HepG2 (cell line): ENCODE results near the gene THRB. TPM values are rescaled to one million over a fixed set of nuclear protein-coding genes. Genes with fewer than 3 reads are reported as not detected.

Experiments
- CSRNP1 ChIP-seq: sonication (generic); formaldehyde crosslinking; IDR thresholded peaks from 2 replicates; pipeline ENCODE4 v1.8.1; 2023; ENCODE audit warnings: mild to moderate bottlenecking, missing genetic modification reagents
- FOXJ3 ChIP-seq: sonication (generic); formaldehyde crosslinking; IDR thresholded peaks from 2 replicates; pipeline ENCODE4 v1.4.0; 2020; ENCODE audit warnings: missing genetic modification reagents, mild to moderate bottlenecking, borderline replicate concordance
- NFATC3 ChIP-seq: sonication (generic); formaldehyde crosslinking; IDR thresholded peaks from 2 replicates; pipeline ENCODE4 v1.5.1; 2020; ENCODE audit warnings: mild to moderate bottlenecking, missing genetic modification reagents
- PTBP1 ChIP-seq: fragments of 200-400 bp; formaldehyde crosslinking; IDR thresholded peaks from 2 replicates; pipeline ENCODE4 v1.6.1; 2018; ENCODE audit warnings: low read length, low read depth; ENCODE audit not compliant: poor library complexity, severe bottlenecking
- SOX5 ChIP-seq: IDR thresholded peaks from 2 replicates; pipeline ENCODE4 v1.6.1; 2016; ENCODE audit warnings: borderline replicate concordance
- ZNF670 ChIP-seq: sonication (generic); formaldehyde crosslinking; IDR thresholded peaks from 2 replicates; pipeline ENCODE4 v1.8.0; 2022; ENCODE audit warnings: mild to moderate bottlenecking, missing genetic modification reagents, borderline replicate concordance
- ZNF710 ChIP-seq: sonication (generic); formaldehyde crosslinking; IDR thresholded peaks from 2 replicates; pipeline ENCODE4 v1.5.0; 2020; ENCODE audit warnings: mild to moderate bottlenecking, missing genetic modification reagents, borderline replicate concordance
- polyA plus RNA-seq, 8 experiments: library from polyadenylated mRNA; depleted of rRNA in 3 of 8; stranded (reverse) in 7 of 8; unstranded in 1 of 8; fragments of >200 nt; fragmentation: Illumina TruSeq in 4 of 8; extraction: Trizol in 4 of 8; gene quantifications; 2 replicates each; pipeline versions ENCODE4 v1.2.1 to v1.2.3, GENCODE V29; 2011 to 2016; ENCODE audit warnings: low read depth in 4 of 8, missing spikeins in 1 of 8, mixed read lengths in 1 of 8; ENCODE audit not compliant: insufficient read depth in 1 of 8
- total RNA-seq, 5 experiments: library from RNA; depleted of rRNA; stranded (reverse); fragments of >200 nt; fragmentation: Illumina TruSeq; extraction: Trizol; gene quantifications; 2 replicates each; pipeline ENCODE4 v1.2.3, GENCODE V29; 2016; ENCODE audit warnings: low read depth in 1 of 5
- TF ChIP-seq, protein P1 (sequence below), 2 experiments: fragments of 450-650 bp in 1 of 2; sonication (generic) in 1 of 2; formaldehyde crosslinking; IDR thresholded peaks; 2 replicates each; pipeline versions ENCODE4 v1.5.0 to v1.8.0; 2020 to 2022; ENCODE audit warnings: mild to moderate bottlenecking in 1 of 2, missing genetic modification reagents in 1 of 2
- TF ChIP-seq, protein P2 (sequence below): sonication (generic); formaldehyde crosslinking; conservative IDR thresholded peaks from 2 replicates; pipeline ENCODE4 v1.4.0; 2020; ENCODE audit warnings: mild to moderate bottlenecking, missing genetic modification reagents, moderate library complexity
- TF ChIP-seq, protein P3 (sequence below): sonication (generic); formaldehyde crosslinking; IDR thresholded peaks from one replicate; pipeline ENCODE4 v1.5.1; 2020; ENCODE audit warnings: mild to moderate bottlenecking, missing genetic modification reagents; ENCODE audit errors: not compliant biosample characterization

Gene THRB
- total and polyA plus RNA-seq, 2 of the 13 experiments (the other 11 are each of a cell fraction or from before 2014, with no cell fraction given): 4.7 to 22.7 TPM

GRCh38 chr3:24273491-24273890 lies 221.2 kb downstream of the THRB start (continued):
- TF ChIP-seq CSRNP1 (CRISPR knock-in tag) (no peak), NFATC3 (CRISPR knock-in tag) (no peak), PTBP1 (no peak), FOXJ3 (CRISPR knock-in tag) (0 out of 2 replicates have a peak, but pooled peaks have one; percentile 12), ZNF670 (CRISPR knock-in tag) (no peak), SOX5 (CRISPR knock-in tag) (peak; percentile 28; the same call in 1 of the 2 replicates), ZNF710 (no peak)
- TF ChIP-seq, protein P1, sequence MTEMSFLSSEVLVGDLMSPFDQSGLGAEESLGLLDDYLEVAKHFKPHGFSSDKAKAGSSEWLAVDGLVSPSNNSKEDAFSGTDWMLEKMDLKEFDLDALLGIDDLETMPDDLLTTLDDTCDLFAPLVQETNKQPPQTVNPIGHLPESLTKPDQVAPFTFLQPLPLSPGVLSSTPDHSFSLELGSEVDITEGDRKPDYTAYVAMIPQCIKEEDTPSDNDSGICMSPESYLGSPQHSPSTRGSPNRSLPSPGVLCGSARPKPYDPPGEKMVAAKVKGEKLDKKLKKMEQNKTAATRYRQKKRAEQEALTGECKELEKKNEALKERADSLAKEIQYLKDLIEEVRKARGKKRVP (CRISPR knock-in tag; IDR thresholded peaks at IDR 0.05): 0 out of 4 replicates have a peak, but pooled peaks of 1 of the 2 experiments have one; percentile 22
- TF ChIP-seq, protein P2, sequence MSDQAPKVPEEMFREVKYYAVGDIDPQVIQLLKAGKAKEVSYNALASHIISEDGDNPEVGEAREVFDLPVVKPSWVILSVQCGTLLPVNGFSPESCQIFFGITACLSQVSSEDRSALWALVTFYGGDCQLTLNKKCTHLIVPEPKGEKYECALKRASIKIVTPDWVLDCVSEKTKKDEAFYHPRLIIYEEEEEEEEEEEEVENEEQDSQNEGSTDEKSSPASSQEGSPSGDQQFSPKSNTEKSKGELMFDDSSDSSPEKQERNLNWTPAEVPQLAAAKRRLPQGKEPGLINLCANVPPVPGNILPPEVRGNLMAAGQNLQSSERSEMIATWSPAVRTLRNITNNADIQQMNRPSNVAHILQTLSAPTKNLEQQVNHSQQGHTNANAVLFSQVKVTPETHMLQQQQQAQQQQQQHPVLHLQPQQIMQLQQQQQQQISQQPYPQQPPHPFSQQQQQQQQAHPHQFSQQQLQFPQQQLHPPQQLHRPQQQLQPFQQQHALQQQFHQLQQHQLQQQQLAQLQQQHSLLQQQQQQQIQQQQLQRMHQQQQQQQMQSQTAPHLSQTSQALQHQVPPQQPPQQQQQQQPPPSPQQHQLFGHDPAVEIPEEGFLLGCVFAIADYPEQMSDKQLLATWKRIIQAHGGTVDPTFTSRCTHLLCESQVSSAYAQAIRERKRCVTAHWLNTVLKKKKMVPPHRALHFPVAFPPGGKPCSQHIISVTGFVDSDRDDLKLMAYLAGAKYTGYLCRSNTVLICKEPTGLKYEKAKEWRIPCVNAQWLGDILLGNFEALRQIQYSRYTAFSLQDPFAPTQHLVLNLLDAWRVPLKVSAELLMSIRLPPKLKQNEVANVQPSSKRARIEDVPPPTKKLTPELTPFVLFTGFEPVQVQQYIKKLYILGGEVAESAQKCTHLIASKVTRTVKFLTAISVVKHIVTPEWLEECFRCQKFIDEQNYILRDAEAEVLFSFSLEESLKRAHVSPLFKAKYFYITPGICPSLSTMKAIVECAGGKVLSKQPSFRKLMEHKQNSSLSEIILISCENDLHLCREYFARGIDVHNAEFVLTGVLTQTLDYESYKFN (CRISPR knock-in tag): peak; percentile 65
- TF ChIP-seq, protein P3, sequence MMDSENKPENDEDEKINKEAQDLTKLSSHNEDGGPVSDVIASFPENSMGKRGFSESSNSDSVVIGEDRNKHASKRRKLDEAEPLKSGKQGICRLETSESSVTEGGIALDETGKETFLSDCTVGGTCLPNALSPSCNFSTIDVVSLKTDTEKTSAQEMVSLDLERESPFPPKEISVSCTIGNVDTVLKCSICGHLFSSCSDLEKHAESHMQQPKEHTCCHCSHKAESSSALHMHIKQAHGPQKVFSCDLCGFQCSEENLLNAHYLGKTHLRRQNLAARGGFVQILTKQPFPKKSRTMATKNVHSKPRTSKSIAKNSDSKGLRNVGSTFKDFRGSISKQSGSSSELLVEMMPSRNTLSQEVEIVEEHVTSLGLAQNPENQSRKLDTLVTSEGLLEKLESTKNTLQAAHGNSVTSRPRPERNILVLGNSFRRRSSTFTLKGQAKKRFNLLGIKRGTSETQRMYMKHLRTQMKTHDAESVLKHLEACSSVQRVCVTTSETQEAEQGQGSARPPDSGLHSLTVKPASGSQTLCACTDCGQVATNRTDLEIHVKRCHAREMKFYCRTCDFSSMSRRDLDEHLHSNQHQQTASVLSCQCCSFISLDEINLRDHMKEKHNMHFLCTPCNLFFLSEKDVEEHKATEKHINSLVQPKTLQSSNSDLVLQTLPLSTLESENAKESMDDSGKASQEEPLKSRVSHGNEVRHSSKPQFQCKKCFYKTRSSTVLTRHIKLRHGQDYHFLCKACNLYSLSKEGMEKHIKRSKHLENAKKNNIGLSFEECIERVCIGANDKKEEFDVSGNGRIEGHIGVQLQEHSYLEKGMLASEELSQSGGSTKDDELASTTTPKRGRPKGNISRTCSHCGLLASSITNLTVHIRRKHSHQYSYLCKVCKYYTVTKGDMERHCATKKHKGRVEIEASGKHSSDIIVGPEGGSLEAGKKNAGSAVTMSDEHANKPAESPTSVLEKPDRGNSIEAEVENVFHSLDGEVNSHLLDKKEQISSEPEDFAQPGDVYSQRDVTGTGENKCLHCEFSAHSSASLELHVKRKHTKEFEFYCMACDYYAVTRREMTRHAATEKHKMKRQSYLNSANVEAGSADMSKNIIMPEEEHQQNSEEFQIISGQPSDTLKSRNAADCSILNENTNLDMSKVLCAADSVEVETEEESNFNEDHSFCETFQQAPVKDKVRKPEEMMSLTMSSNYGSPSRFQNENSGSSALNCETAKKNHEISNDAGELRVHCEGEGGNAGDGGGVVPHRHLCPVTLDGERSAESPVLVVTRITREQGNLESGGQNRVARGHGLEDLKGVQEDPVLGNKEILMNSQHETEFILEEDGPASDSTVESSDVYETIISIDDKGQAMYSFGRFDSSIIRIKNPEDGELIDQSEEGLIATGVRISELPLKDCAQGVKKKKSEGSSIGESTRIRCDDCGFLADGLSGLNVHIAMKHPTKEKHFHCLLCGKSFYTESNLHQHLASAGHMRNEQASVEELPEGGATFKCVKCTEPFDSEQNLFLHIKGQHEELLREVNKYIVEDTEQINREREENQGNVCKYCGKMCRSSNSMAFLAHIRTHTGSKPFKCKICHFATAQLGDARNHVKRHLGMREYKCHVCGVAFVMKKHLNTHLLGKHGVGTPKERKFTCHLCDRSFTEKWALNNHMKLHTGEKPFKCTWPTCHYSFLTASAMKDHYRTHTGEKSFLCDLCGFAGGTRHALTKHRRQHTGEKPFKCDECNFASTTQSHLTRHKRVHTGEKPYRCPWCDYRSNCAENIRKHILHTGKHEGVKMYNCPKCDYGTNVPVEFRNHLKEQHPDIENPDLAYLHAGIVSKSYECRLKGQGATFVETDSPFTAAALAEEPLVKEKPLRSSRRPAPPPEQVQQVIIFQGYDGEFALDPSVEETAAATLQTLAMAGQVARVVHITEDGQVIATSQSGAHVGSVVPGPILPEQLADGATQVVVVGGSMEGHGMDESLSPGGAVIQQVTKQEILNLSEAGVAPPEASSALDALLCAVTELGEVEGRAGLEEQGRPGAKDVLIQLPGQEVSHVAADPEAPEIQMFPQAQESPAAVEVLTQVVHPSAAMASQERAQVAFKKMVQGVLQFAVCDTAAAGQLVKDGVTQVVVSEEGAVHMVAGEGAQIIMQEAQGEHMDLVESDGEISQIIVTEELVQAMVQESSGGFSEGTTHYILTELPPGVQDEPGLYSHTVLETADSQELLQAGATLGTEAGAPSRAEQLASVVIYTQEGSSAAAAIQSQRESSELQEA (CRISPR knock-in tag): no peak
